TTC549 (cell line): ENCODE results near the gene SPG21.

ENCODE experiments used
- FAIRE-seq: peaks from 2 replicates; lab custom pipeline; 2012; peaks lifted over from hg19 to GRCh38; lab: Jason Lieb, UNC

The SPG21 gene

DNA sequence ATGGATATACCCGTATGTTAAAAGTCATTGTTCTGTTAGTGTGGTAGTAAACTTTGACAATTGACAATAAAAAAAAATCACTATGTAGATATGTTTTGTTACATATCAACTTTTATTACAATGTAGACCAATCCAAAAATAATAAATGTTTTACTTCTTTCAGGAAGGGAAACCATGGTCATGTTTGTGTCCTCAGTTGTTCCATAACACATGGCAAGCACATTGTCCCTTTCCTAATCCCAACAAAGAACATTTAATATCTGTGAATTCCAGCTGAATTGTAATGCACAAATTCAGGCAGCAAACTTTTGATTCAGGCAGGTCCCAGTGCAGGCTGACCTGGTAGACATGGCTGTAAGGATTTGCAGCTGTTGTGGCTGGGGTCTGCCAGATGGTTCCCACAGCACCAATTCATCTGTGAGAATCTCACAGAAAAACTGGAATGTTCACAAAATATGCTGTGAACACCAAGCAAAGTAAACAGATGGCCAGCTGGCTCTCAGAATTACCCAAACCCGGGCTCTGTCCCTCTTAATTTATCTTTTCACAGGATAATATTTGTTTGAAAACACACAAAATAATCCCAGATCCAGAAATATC, 1.9 kb upstream of the SPG21 start:
- no peak for FAIRE-seq

DNA sequence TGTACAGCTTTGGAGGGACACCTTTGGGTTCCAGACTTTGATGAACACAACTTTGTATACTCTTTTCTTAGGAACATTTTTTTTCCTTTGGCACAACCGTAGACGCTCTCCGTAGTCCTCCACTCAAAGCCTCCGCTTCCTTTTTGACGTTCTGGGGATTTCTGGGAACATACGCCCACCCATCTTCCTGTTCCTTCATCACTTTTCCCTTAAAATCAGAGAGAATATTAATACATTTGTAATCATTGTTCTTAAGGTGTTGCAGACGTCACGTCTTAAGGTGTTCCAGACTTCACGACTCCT, 405 bp upstream of the SPG21 start:
- FAIRE-seq: no peak

DNA sequence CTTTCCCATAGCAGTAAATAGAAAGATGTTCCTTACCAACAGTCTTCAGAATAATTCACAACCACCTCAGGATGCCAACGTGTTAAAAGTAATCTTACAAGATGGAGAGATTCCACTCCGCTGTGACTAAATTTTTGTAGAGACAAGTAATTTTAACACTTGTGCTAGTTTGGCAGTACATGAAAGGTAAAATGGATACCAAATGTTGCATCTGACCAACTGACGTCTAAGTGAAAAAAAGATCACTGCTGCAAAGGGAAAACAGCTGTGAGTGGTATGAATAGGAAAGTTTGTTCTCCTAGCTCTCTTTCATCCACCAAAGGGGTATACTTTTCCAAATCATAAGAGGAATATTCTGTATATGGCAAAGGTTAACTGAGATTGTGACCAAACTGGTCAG, 2.6 kb downstream of the SPG21 start:
- no peak for FAIRE-seq

DNA sequence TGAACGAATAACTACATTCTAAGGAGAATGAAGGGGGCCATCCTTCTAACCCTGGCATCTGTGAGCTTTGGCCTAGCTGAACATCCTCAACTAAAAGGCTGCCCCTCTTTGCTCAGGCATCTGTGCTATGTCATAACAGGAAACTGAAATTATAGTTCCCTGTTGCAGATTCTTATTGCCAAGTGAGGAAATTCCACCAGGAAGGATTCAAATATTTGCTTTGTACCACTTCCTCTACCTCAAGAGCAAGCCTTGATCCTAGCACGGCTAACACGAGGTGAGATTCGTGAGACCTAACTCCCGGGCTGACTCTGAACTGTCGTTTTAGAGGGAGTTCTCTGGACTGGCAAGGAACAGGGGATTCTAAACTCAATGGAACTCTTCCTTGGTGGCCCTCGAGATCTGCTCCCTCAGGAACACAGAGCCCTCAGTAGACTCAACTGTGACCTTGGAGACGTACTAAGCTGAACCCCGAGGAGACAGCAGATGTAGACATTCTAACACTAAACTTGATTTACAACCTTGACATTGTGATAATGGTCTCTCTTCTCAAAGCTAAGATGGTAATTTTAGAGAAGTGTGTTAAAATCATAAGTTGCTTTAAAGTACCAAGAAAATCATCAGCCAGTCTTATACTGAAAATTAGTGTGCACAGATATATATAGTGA, 4.2 kb downstream of the SPG21 start:
- FAIRE-seq: no peak

DNA sequence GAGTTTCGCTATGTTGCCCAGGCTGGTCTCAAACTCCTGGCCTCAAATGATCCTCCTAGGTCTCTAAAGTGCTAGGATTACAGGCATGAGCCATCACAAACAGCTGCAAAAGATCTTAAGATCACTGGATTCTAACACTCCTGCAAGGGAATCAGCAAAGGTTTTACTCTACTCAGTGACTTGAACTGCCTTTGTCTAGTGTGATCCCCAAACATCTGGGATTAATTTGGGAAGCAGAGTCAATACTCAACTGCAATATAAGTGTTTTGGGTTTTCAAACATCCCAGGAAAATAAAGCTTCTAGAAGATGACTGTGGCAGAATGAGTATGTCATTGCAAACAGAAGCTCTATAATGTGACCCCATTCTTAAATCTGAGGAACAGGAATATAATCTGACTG, 7.2 kb downstream of the SPG21 start:
- no peak for FAIRE-seq

DNA sequence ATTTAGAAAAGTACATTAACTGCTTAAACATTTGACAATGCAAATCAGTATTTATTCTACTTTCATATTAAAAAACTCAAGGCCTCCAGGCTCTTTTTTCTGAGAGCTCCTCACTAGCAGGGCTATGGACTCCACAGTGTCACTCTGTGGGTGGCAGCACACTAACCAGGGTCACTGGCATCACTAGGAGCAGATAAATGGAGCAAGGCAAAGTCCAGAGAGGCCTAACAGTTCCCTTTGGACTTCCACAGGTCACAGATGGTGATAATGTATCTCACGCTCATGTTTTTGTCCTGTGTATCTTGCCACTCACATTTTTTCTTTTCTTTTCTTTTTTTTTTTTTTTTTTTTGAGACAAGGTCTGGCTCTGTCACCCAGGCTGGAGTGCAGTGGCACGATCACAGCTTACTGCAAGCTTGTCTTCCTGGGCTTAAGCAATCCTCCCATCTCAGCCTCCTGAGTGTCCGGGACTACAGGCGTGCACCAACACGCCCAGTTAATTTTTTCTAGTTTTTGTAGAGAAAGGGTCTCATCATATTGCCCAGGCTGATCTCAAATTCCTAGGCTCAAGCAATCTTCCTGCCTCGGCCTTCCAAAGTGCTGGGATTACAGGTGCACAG, 7.8 kb downstream of the SPG21 start:
- FAIRE-seq: no peak

DNA sequence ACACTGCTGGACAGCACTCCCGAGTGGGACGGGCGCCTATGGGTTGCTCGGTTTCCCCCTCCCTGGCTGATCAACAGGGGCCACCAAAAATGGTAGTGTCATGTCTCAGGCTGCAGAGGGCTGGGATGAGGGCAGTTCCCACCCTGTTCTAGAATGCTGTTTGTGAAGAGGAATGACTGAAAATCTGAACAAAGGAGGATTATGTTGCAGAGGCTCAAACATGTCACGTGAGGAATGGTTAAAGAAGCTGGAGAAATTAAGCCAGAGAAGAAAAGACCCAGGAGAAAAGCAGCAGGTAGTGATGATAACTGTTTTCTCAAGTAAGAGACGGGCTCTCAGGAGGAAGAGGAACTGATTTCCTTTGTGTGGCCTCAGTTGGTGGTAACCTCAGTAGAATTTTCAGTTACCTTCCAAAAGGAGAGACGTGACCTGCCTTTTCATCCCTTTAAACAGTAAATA, 10.4 kb downstream of the SPG21 start:
- FAIRE-seq: no peak

DNA sequence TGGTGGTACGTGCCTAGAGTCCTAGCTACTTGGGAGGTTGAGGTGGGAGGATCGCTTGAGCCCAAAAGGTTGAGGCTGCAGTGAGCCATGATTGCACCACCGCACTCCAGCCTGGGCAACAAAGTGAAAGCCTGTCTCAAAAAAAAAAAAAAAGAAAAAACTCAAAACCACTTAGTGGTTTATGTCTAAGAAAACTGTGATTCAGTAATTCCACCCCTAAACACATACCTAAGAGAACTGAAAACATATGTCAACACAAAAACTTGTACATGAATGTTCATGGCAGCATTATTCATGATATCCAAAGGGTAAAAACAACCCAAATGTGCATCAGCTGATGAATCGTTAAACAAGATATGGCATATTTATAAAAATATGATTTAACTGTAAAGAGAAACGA, 14.3 kb downstream of the SPG21 start:
- no peak for FAIRE-seq

DNA sequence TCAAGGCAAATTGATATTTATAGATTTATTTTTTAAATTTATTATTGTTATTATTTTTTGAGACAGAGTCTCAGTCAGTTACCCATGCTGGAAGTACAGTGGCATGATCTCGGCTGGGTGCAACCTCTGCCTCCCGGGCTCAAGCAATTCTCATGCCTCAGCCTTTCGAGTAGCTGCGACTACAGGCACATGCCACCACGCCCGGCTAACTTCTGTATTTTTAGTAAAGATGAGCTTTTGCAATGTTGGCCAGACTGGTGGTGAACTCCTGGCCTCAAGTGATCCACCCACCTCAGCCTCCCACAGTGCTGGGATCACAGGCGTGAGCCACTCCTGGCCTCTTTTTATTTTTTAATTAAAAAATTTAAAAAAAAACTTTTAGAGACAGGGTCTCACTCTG, 19.0 kb downstream of the SPG21 start:
- FAIRE-seq: no peak

DNA sequence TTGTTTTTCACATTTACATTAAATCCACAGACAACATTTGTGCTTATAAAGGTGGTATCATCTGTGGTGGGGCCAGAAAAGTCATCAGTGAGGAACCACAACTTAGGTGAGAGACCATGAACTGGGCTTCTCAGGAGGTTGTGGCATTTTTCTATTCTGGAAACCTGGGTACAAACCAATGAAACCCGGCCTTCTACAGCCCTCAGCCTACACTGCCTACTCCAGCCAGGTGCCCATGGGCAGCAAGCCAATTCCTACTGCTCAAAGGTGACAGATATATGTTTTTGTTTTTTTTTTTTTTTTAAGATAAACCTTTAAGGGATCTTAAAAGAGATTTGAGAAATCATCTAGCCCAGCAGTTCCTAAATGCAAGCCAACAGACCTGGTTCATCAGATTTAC, 20.3 kb downstream of the SPG21 start:
- no peak for FAIRE-seq

DNA sequence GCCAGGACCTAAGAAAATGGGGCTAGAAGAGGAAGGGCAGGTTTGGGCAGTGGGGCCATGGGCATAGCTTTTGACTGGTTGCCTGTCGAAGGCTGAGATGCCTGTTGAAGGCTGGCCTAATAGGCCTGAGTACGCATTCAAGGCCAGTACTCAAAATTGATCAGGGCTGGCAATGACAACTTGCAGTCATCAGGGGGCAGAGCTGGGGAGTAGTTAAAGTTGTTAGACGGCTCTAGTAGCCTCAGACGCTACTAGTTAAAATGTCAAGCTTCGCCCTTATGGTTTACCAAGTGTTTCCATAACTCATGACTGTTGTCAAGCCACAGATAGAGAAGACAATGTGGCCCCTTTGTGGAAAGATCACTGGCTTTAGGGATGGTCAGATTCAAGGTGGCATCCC, 28.7 kb downstream of the SPG21 start:
- FAIRE-seq: no peak

DNA sequence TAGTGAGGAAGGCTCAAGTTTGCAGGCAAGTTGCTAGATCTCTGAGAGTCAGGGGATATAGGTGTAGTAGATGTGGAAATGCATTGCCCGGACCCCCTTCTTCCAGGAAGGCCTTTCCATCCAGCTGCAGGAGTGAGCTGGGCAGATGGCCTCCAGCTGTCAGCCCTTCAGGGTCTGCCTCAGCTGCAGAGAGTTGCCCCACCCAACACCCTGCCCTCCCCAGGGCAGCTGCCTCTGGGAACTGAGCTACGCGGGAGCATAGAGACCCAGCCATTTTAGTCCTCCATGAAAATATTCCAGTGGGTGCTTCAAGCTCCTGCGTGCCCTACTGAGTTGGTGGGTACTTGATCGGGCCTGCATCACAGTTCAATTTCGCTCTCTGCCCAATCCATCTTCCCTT, 29.6 kb downstream of the SPG21 start:
- FAIRE-seq: no peak

DNA sequence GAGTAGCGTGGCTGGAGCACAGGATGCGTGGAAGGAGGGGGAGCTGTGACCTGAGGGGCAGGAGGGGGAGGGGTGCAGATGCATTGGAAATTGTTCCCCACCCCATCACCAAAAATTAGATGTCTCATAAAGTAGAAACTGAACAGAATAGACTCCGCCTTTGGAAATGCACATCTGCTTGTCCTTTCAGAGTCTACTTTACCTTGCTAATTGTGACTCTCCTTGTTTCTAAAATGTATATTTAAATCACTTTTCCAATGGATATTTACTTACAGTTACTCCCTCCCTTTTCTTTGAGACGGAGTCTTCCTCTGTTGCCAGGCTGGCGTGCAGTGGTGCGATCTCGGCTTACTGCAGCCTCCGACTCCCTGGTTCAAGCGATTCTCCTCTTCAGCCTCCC, 30.6 kb downstream of the SPG21 start:
- no peak for FAIRE-seq

DNA sequence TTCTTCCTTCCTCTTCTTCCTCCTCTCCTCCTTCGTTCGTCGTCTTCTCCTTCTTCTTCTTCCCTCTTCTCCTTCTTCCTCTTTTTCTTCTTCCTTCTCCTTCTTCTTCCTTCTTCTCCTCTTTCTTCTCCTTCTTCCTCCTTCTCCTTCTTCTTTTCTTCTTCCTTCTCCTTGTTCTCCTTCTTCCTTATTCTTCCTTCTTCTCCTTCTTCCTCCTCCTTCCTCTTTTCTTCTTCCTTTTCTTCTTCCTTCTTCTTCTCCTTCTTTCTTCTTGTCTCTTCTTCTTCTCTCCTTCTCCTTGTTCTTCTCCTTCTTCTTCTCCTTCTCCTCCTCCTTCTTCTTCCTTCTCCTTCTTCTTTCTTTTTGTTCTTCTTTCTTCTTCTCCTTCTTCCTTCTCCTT, 35.3 kb downstream of the SPG21 start:
- no peak for FAIRE-seq

DNA sequence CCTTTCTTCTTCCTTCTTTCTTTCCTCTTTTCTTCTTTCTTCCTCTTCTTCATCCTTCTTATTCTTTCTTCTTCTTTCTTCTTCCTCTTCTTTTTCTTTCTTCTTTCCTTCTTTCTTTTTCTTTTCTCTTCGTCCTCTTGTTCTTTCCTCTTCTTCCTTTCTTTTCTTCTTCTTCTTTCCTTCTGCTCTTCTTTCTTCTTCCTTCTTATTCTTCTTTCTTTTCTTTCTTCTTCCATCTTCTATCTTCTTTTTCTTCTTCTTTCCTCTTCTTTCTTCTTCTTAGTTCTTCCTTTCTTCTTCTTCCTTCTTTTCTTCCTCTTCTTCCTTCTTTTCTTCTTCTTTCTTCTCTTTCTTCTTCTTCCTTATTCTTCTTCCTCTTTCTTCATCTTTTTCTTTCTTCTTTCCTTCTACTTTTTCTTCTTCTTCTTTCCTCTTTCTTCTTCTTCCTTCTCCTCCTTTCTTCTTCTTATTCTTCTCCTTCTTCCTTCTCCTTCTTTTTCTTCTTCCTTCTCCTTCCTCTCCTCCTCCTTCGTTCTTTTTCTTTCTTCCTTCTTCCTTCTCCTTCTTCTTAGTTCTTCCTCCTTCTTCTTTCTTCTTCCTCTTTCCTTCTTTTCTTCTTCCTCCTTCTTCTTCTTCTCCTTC, 37.8 kb downstream of the SPG21 start:
- no peak for FAIRE-seq

DNA sequence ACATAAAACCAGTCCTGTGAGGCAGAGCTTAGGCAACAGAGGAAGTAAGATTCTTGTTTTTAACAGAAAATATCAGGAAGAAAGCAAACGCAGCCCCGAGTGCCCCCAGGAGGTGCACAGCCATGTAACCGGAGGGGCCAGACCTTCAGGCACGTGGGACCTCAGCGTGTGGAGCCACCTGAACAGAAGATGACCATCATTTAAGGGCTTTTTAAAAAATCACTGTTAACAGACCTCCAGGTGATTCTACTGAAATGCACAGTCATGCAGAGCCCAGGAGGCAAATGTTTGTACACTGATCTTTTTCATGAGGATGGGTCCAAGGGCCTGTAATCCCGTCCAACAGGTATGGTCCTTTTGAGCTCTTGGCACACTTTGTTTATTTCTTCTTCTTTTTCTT, 38.8 kb downstream of the SPG21 start:
- FAIRE-seq: no peak

DNA sequence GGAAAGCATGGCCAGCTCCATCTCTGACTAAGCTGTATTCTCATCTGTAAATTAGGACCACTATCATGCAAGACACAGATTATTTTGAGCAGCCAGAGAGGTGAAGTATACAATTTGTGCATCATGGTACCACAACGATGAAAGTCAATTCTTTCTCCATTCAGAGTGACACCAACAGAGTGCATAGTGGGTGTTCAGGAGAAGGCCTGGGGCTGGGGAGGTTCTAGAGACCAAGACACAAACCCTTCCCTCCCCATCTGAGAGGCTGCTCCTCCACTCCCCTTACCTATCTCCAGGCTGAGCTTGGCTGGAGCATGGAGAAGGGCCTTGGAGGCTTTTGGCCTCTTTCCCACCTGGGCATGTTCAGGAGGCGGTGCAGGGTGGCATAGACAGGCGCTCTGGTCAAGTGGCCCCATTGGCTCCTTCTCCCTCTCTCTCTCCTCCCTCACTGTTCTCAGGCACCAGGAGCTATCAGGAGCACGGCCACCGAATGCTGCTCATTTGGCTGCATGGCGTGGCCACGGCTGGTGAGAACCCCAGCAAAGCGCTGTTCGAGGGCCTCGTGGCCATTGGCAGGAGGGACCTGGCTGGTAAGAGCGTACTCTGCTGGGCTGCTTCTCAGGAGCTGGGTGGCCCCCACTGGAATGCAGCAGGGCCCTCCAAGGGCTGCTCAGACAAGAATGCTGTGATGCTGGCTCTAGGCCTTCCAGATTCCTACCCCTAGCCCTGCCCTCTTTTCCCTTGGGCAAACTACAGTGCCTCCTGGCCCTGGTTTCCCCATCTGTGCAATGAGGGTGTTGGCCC, 40.1 kb downstream of the SPG21 start:
- no peak for FAIRE-seq

DNA sequence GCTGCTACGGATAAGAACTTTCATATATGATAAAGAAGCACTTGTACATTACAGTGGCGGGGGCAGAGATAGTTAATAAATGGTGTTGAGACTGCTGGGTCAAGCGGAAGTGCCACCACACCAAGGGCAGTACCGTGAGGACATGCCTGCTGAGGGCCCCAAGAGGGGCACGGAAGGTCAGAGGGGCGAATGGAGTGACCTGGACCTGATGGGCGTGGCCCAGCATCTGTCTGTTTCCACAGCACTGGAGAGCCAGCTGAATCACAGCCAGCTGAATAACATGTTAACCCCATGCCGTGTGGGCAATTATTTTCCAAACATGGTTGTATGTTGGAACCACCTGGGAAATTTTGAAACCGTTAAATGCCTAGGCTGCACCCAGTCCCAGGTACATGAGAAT, 40.8 kb downstream of the SPG21 start:
- no peak for FAIRE-seq

DNA sequence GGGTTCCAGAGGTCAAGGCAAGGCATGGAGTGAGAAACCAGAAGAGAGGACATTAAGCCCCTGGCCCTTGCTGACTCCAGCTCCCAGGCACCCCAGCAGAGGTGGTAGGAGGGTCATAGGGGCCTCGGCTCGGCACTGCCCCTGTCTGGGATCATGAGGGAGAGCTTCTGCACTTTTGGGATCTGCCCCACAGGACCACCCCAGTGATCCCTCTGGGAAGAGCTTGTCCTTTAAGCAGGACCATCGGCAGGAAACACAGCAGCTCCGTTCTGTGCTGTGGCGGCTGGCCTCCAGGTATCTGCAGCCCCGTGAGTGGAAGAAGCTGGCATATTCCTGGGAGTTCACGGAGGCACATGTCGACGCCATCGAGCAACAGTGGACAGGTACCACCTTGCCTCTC, 42.5 kb downstream of the SPG21 start:
- FAIRE-seq: no peak

DNA sequence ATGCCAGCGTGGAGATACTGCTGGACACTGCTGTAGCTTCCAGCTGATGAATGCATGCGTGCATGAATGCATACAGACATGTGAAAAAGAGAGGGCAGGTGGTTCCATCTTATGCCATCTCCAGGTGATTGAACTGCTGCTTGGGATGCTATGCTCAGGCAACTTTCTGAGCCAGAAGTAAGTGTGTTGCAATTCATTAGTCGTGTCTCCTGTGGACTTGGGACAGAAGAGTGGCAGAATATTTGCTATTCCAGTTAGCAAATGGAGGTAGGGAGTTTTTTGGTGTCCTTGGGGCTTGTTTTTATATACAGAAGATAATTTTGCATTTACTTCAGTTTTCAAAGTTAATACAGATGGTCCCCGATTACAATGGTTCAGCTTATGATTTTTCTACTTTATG, 44.8 kb downstream of the SPG21 start:
- no peak for FAIRE-seq

DNA sequence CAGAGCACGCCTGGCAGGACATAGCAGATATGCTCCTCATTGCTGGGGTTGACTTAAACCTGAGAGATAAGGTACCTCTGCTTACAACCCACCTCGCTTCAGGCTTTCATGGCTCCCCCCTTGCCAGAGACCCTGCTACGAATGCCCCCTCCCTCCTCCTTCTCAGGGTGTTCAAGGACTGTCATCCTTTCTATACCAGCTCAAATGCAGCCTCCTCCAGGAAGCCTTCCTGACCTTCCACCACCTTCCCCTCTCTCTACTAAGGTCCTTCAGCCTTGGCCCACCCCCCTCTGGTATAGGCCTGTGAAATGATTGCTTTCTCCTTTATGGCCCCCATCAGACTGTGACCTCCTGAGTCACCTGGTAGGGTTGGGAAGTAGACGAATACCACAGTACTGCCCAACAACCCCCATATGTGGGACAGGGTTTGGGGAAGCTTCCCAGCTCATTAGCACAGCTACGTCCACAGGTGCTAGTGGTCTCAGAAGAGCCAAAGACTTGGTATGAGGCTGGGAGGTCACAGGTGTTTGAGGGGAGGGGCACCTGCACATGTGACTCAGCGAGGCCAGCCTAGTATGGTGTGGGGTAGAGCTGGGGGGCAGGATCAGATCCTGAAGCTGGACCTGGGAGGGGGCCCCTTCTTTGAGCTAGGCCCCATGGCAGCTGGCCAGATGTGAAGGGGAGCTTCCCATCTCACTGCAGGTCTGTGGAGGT, 46.0 kb downstream of the SPG21 start:
- no peak for FAIRE-seq

DNA sequence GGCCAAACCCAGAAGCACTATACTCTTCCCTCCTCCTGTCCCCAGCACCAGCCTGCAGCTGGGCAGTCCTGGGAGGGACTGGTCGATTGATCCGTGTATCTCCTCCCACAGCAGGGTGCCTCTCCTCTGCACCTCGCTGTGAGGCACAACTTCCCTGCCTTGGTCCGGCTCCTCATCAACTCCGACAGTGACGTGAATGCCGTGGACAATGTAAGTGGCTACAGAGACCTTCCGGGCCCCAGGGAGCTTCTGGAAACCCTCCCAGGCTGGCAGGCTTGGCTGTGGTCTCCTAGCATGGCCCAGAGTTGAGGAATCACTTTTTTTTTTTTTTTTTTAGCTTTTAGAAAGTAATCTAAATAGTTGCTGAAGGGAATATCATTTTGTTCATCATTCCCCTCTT, 47.4 kb downstream of the SPG21 start:
- no peak for FAIRE-seq
